SIG-M5 treated with dmso at 0.1 percent for 504 hours (cell line): ENCODE measurements around the gene DPM2.

Experiments used
- DNase-seq: peaks from one replicate; lab custom pipeline; 2025; ENCODE audit not compliant: unreplicated experiment; lab: John Stamatoyannopoulos, UW

Gene DPM2

GRCh38 chr9:127937388-127938297 lies at the start of gene DPM2:
DPM2 (minus strand) TSS chr9:127937854; CDS start chr9:127937820, 34 bp downstream.
- DNase-seq = peak; percentile 81

GRCh38 chr9:127987103-127987614 lies 49.5 kb upstream of the DPM2 start:
- DNase-seq = no peak

GRCh38 chr9:127985011-127985410 lies 47.4 kb upstream of the DPM2 start:
- no peak for DNase-seq

GRCh38 chr9:127983847-127984289 lies 46.2 kb upstream of the DPM2 start:
- DNase-seq = no peak

GRCh38 chr9:127982912-127983311 lies 45.3 kb upstream of the DPM2 start:
- DNase-seq = no peak

GRCh38 chr9:127981559-127982121 lies 44.0 kb upstream of the DPM2 start:
- DNase-seq = no peak

GRCh38 chr9:127980706-127981558 lies 43.3 kb upstream of the DPM2 start, which contains the start of gene EEIG1:
EEIG1 (minus strand) TSS chr9:127980989; CDS start chr9:127980137, 852 bp downstream.
- peak; percentile 88 for DNase-seq

GRCh38 chr9:127980060-127980705 lies 42.5 kb upstream of the DPM2 start:
- DNase-seq = no peak

- DNase-seq = no peak
Observed at GRCh38 chr9:127979333-127980059, 41.8 kb upstream of the DPM2 start.

- no peak for DNase-seq
Observed at GRCh38 chr9:127979015-127979332, 41.3 kb upstream of the DPM2 start.

GRCh38 chr9:127977884-127978647 lies 40.4 kb upstream of the DPM2 start:
- DNase-seq = no peak

GRCh38 chr9:127977009-127977883 lies 39.6 kb upstream of the DPM2 start:
- DNase-seq = no peak

GRCh38 chr9:127976498-127976897 lies 38.8 kb upstream of the DPM2 start:
- DNase-seq = no peak

GRCh38 chr9:127975376-127976315 lies 38.0 kb upstream of the DPM2 start:
- no peak for DNase-seq

- DNase-seq = no peak
Observed at GRCh38 chr9:127974769-127975261, 37.2 kb upstream of the DPM2 start.

GRCh38 chr9:127974001-127974768 lies 36.5 kb upstream of the DPM2 start:
- DNase-seq = no peak
